NB4 (cell line): ENCODE results near the gene ATP5ME.

Experiments used
- DNase-seq: peaks from one replicate; pipeline ENCODE4 v3.0.0; 2010; ENCODE audit warnings: low read depth
- H3K4me3 ChIP-seq: one replicate; pipeline ENCODE4 v1.5.1; 2011; ENCODE audit warnings: mild to moderate bottlenecking, low read depth, low read length, moderate library complexity
- CTCF ChIP-seq: IDR thresholded peaks from one replicate; pipeline ENCODE4 v1.5.1; 2012; ENCODE audit warnings: low read depth, low read length
- MYC ChIP-seq: IDR thresholded peaks from 2 replicates; pipeline ENCODE4 v1.6.1; 2011; ENCODE audit warnings: low read depth, low read length
- POLR2A ChIP-seq: IDR thresholded peaks from 2 replicates; pipeline ENCODE4 v1.6.1; 2011; ENCODE audit warnings: mild to moderate bottlenecking; ENCODE audit not compliant: insufficient read length; ENCODE audit errors: extremely low read depth
- TF ChIP-seq, protein P1 (sequence below): IDR thresholded peaks from 2 replicates; pipeline ENCODE4 v1.6.1; 2011; ENCODE audit warnings: low read depth, low read length

The ATP5ME gene

DNA sequence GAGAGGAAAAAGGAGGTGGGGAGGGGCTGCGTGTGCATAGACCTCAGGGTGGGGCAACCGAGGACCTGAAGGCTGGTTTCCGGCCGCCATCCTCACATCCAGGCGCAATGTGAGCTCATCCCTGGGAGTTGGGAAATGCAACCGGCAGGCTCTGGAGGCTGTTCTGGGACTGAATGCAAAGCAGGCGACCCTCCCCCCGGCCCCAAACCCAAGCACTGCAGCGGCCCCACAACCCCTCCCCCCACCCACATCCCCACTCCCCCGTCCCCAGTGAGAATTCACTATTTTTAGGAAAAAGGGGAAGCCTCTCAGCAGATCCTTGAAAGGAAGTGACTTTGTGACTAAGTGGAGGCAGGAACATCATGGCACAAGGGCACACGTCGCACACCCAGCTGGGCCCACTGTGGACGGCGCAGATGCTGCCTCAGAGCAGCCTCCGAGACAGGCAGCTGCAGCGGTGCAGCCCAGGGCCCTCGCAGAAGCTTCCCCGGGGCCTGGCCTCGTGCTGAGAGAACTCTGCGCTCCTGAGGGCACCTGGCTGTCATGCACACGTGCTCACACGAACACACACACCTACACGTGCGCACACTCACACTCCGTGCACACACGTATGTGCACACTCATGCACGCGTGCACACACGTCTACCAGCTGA is 50.0 kb downstream of the ATP5ME start:
- H3K4me3 ChIP-seq, result no peak overlapping the region
- no peak for DNase-seq
- no peak for TF ChIP-seq POLR2A
- TF ChIP-seq CTCF, result no peak
- TF ChIP-seq, protein P1, sequence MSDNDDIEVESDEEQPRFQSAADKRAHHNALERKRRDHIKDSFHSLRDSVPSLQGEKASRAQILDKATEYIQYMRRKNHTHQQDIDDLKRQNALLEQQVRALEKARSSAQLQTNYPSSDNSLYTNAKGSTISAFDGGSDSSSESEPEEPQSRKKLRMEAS, result no peak
- no peak for TF ChIP-seq MYC

- H3K4me3 ChIP-seq, result no peak overlapping the region
- TF ChIP-seq POLR2A, result no peak
- no peak for DNase-seq
Observed at GRCh38 chr4:622996-623913, 50.8 kb downstream of the ATP5ME start.
